ENCODE data around the gene POU2F1.

DNA sequence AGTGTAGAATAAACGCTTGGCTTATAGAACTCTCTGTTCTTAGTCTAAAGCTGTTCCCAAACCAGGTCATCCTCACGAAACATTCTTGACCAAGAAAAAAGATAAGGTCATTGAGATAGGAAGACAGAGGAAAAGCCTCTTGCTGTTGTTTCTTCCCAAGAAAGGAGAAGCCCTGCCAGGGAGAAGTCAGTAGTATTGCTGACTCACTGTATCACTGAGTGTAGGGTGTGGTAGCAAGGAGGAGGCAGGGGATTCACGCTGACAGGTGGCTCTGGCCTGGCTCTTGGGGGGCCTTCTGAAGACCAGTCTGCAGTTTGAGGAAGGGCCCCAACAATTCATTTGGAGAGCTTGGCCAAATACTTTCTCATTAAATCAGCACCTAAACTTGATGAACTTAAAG, 199.8 kb downstream of the POU2F1 start:
- no peak for TF ChIP-seq EZH2 (IDR thresholded peaks at IDR 0.05)
- TF ChIP-seq POLR2AphosphoS5 (IDR thresholded peaks at IDR 0.05; ENCODE audit: borderline replicate concordance, low read depth, low read length): no peak
- no peak for TF ChIP-seq FOXP2 (optimal IDR thresholded peaks at IDR 0.05; ENCODE audit: control extremely low read depth, extremely low read length, insufficient read depth)

Measured in SK-N-MC (cell line).